Gastroesophageal sphincter (tissue), 3 donors: ENCODE measurements around the gene PPP1R14C.
"Not testable (repeated sequence)": the region's sequence is repeated elsewhere in the genome, so short reads cannot be mapped to it uniquely, and the experiment has no call there.

Source experiments
- CTCF ChIP-seq, 4 experiments: fragments of 200-600 bp in 2 of 4; fragments of 450-650 bp in 2 of 4; sonication (generic) in 1 of 4; IDR thresholded peaks; one replicate each; pipeline ENCODE4 v1.5.1; 2017 to 2019; ENCODE audit warnings: antibody characterized with exemption in 4 of 4, mild to moderate bottlenecking in 2 of 4, moderate library complexity in 2 of 4
- EP300 ChIP-seq: sonication (generic); formaldehyde crosslinking; IDR thresholded peaks from one replicate; pipeline ENCODE4 v1.6.1; 2017; ENCODE audit warnings: antibody characterized with exemption, mild to moderate bottlenecking
- POLR2A ChIP-seq, 2 donors: fragments of 450-650 bp; IDR thresholded peaks; one replicate each; pipeline ENCODE4 v1.6.1; 2017; ENCODE audit warnings: antibody characterized with exemption in 2 of 2, mild to moderate bottlenecking in 2 of 2, moderate library complexity in 1 of 2

- TF ChIP-seq CTCF (IDR thresholded peaks at IDR 0.05); POLR2A (IDR thresholded peaks at IDR 0.05); EP300: not testable (repeated sequence)
These were observed 98.9 kb downstream of the PPP1R14C start for GRCh38 chr6:150241756-150242155.
